ENCODE measurements around the gene THYN1. TPM values are rescaled to one million over a fixed set of nuclear protein-coding genes. Genes with fewer than 3 reads are reported as not detected.

Gene THYN1
- total RNA-seq, 1 experiment from 2014 or later, result 33.6 TPM

- Histone ChIP-seq H3K4me3 (ENCODE audit: low read depth in 2 of 2, low read length in 2 of 2) (no peak overlapping the region), H3K4me1 (ENCODE audit: control insufficient read depth, insufficient read depth, low read length) (no peaks in the 10 kb centered on the region), H3K9me3 (ENCODE audit: control insufficient read depth, insufficient read depth, low read depth, low read length) (no peaks in the 10 kb centered on the region), H3K36me3 (ENCODE audit: control insufficient read depth, insufficient read depth, low read length) (peaks cover 3% of the 10 kb centered on the region; the same call in 1 of the 2 replicates), H3K27ac (ENCODE audit: low read length) (no peak overlapping the region), H3K27me3 (ENCODE audit: control insufficient read depth, insufficient read depth, low read length) (no peaks in the 10 kb centered on the region)
- POLR2A ChIA-PET, result no interaction called here
- BruUV-seq (replicated peaks), result no TSS peak
- DNase-seq (ENCODE audit: low read depth, low spot score) (no peak), ATAC-seq (no peak)
- in situ Hi-C loops (cut with HindIII; ENCODE audit: low pct_unique_long_range_greater_than_20kb, low sequenced_read_pairs) (no loop called here), intact Hi-C loops (cut with micrococcal nuclease; ENCODE audit: unreplicated experiment) (no loop called here)
- CTCF ChIA-PET, result interaction anchor here (1.4 kb wide), 1 partner anchor 13 kb away, joined by 6 read pairs; no protein-coding TSS in a partner anchor
- TF ChIP-seq SIN3A (IDR thresholded peaks at IDR 0.05; ENCODE audit: borderline replicate concordance, insufficient read depth, low read depth, low read length), result no peak
- TF ChIP-seq CTCF (IDR thresholded peaks at IDR 0.05), result no peak
- TF ChIP-seq POLR2AphosphoS5 (IDR thresholded peaks at IDR 0.05; ENCODE audit: low read depth, low read length), result no peak
- TF ChIP-seq TCF7L2 (IDR thresholded peaks at IDR 0.05; ENCODE audit: low read depth, low read length), result no peak
- TF ChIP-seq REST (IDR thresholded peaks at IDR 0.05; ENCODE audit: insufficient read depth in 1 of 2, low read depth in 2 of 2, low read length in 1 of 2), result no peak
These were observed 7.8 kb upstream of the THYN1 start for GRCh38 chr11:134260983-134261382.

DNA sequence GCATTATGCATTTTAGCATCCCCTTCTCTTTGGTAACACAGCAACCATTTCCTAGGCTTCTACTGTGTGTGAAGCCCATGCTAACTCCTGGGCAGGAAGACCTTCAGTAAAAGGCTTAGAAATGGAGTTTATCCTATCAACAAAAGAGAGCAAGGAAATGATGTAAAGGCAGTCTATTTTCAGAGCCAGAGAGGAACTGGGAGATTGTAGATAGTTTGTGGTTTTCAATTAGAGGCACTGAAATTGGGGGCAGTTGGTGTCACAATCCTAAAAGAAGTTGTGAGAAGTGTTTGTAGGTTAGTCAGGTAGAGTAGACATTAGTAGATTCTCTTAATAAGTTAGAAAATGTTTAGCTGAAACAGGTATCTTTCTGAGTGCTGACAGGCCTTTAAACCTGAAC lies 7.4 kb upstream of the THYN1 start:
- TF ChIP-seq SIN3A (IDR thresholded peaks at IDR 0.05; ENCODE audit: borderline replicate concordance, insufficient read depth, low read depth, low read length) (no peak), TCF7L2 (IDR thresholded peaks at IDR 0.05; ENCODE audit: low read depth, low read length) (no peak), CTCF (IDR thresholded peaks at IDR 0.05) (no peak), POLR2AphosphoS5 (IDR thresholded peaks at IDR 0.05; ENCODE audit: low read depth, low read length) (no peak), REST (IDR thresholded peaks at IDR 0.05; ENCODE audit: insufficient read depth in 1 of 2, low read depth in 2 of 2, low read length in 1 of 2) (no peak)
- intact Hi-C loops (cut with micrococcal nuclease; ENCODE audit: unreplicated experiment) (no loop called here), in situ Hi-C loops (cut with HindIII; ENCODE audit: low pct_unique_long_range_greater_than_20kb, low sequenced_read_pairs) (no loop called here)
- ChIA-PET POLR2A (no interaction called here), CTCF (no interaction called here)
- no TSS peak for BruUV-seq (replicated peaks)
- no peaks in the 10 kb centered on the region for H3K27me3 ChIP-seq (ENCODE audit: control insufficient read depth, insufficient read depth, low read length)
- ATAC-seq (no peak), DNase-seq (ENCODE audit: low read depth, low spot score) (no peak)
- no peak overlapping the region for H3K27ac ChIP-seq (ENCODE audit: low read length)
- no peak overlapping the region for H3K4me3 ChIP-seq (ENCODE audit: low read depth in 2 of 2, low read length in 2 of 2)
- H3K9me3 ChIP-seq (ENCODE audit: control insufficient read depth, insufficient read depth, low read depth, low read length), result no peaks in the 10 kb centered on the region
- H3K4me1 ChIP-seq (ENCODE audit: control insufficient read depth, insufficient read depth, low read length), result no peaks in the 10 kb centered on the region
- H3K36me3 ChIP-seq (ENCODE audit: control insufficient read depth, insufficient read depth, low read length), result peaks cover 3% of the 10 kb centered on the region; the same call in 1 of the 2 replicates

All from Panc1 (cell line).